ENCODE results near the gene CCDC82.

CCDC82 gene

GRCh38 chr11:96358321-96358720, 31.4 kb downstream of the CCDC82 start:
- no peak for DNase-seq

GRCh38 chr11:96357794-96358193, 31.9 kb downstream of the CCDC82 start:
- DNase-seq = no peak

GRCh38 chr11:96356848-96357247, 32.9 kb downstream of the CCDC82 start:
- DNase-seq = no peak

- peak; percentile 82 for DNase-seq
Measured at GRCh38 chr11:96342961-96343711, 46.6 kb downstream of the CCDC82 start, which contains the start of gene MAML2. MAML2 (minus strand) TSS chr11:96343195; CDS start chr11:96341895, 1,300 bp downstream.

- no peak for DNase-seq
Measured at GRCh38 chr11:96342014-96342960, 47.4 kb downstream of the CCDC82 start.

GRCh38 chr11:96341211-96342013, 48.3 kb downstream of the CCDC82 start:
- peak; percentile 59 for DNase-seq

GRCh38 chr11:96340555-96340885, 49.2 kb downstream of the CCDC82 start:
- DNase-seq = no peak

- DNase-seq = no peak
Measured at GRCh38 chr11:96339706-96340554, 49.8 kb downstream of the CCDC82 start.

- no peak for DNase-seq
Measured at GRCh38 chr11:96338910-96339705, 50.6 kb downstream of the CCDC82 start.

DNA sequence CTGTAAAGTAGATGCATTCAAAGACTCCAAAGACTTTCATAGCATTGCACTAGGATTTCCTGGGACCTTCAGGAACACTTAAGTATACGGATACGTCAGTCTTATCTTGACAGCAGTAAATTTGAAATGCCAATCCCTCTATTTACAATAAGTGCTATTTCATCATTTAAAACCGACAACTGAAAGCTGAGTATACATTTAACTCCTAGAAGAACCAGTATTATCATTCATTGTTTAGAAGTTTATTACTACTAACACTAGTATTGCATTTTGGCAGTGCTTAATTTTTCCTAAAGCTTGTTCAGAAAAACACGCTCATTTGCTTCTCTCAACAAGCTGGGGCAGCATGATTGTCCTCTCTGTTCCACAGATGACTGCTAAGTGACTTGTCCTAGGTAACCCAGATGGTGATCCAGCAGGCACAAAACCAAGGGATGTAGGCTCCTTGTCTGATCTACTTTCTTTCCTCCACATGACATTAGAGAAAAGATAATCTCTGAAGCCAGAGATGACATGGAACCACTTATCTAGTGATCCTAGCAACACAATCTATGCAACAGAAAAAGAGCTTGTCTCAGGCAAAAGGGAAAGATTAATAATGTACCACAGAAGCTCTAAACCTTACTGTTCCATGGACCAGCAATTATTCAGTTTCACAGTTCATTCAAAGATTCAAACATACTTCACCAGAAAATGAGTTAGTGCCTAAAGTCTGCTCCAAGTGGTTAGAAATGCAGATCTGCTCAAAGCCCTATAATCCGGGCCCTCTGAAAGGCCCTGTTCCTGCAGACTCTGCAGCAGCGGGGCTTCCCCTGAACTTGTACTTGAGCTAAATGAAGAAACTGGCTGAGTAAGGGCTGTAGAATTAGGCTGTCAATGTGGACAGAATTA, 51.9 kb downstream of the CCDC82 start:
- DNase-seq = no peak

DNA sequence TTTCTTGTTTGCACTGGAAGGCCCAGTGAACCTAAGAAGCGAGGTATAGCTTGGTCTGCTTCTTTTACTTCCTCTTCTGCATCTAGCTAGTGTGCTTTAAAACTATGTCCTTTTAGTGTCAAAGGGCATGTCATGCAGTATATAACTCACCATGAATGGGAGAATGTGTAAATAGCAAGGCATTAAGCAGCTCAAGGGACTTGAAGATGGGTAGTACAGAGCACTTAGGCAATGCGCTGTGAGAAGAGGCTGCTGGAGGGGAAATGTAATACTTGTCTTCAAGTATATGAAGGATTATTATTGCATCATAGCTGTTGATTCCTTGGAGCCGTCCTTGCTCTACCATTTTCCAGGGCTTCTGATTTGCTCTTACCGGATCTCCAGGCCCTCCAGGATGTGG, 54.3 kb downstream of the CCDC82 start:
- no peak for DNase-seq

DNA sequence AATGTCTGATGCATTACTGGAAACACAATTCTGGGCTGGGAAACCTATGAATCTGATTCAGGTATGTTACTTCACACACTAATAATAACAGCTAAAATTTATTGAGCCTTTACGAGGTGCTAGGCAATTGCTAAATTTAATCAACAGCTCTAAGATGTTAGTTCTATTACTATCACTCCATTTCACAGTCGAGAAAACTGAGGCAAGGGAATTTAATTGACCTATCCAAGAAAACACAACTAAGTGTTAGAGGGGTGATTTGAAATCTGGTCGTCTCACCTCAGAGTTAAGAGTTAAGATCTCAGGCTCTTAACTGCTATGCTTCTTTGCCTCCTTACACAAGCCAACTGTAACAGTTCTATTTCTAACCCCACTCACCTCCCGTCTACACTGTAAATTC, 55.5 kb downstream of the CCDC82 start:
- DNase-seq = no peak

DNA sequence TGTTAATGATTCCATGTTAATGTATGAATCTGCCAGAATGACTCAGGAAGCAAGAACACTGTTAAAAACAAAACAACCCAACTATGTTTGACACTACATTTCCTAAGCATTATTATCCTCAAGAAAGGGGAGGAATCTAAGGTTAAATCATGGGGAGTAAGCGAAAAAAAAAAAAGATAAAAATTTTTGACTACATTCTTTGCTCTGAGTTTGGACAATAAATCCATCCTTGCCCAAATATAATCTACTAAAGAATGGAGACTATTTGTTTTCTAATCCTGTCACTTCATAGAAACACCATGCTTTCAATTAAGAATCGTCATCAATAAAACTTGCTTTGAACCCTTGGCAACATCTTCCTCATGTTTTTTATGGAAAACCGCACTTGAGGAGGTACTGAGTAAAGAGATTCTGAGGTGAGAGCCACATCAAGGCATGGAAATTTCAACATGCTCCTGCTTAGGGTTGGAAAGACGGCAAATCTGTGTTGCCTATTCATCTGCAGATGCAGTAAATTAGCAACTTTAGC, 56.5 kb downstream of the CCDC82 start:
- DNase-seq = no peak

DNA sequence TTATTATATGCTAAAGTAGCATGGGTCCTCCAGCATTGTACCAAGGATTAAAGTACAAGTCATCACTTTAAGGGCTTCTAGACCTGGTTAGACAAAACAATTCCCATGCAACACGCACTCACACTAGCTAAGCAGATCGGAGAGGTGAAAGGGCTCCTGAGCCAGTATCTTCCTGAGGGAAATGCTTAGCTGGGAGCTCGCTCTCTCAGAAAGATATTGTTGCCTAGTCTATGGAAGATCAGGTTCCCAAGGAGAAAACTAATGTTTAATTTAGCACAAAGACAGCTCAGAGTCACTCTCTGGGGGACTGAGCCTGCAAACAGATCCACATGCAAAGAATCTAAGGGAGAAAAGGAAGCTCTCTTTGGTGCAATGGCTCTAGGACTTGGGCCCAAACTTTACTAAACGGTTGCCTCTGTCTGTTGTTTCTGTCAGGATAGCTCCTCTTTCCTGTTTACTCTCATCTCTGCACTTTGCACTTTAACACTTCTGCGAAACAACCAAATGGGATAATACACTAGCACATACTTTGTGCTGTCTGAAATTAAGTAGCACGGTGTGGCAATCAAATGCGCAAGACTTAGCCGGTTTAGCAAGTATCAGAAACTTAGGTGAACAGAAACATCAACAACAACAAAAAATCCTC, 57.5 kb downstream of the CCDC82 start:
- no peak for DNase-seq

GRCh38 chr11:96331699-96332116, 58.0 kb downstream of the CCDC82 start:
- no peak for DNase-seq

GRCh38 chr11:96330511-96330859, 59.2 kb downstream of the CCDC82 start:
- no peak for DNase-seq

DNA sequence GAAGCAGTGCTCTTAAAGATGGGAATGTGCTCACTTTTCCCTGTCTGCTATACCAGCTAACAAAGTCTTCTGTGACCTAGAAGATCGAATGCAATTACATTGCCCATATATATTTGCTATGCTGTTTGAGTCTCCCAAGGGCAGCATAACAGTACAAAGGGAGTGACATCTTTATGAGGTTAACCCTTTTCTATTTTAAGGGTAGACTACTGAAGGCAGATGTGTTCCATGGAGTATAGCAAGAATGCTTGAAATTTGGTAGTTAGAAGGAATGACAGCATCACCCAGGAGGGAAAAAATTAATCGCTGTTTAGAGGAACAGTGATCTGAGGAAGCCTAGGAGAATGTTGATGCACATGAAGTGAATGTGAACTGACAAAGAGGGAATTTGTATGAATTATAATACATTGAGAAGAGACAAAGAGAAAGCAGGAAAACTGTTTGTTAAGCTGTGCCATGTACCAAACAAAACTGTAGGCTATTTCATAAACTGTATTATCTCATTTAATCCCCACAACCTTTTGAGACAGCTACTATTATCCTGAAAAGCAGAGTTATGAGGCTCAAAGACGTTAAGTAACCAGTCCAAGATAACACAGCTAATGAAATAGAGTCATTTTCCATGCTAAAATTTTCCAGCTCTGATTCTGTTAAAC, 59.7 kb downstream of the CCDC82 start:
- DNase-seq = no peak

GRCh38 chr11:96329419-96329818, 60.3 kb downstream of the CCDC82 start:
- no peak for DNase-seq
